Peyer's patch (tissue), 4 donors: ENCODE results near the gene PPARGC1A.

Experiments used
- CTCF ChIP-seq, 6 experiments: fragments of 450-650 bp in 4 of 6; fragments of 200-600 bp in 2 of 6; sonication (generic) in 1 of 6; IDR thresholded peaks; one replicate each; pipeline ENCODE4 v1.5.1; 2017 to 2019; ENCODE audit warnings: antibody characterized with exemption in 6 of 6, mild to moderate bottlenecking in 3 of 6, moderate library complexity in 1 of 6
- POLR2A ChIP-seq, 2 donors: fragments of 450-650 bp; IDR thresholded peaks; one replicate each; pipeline ENCODE4 v1.5.1; 2017; ENCODE audit warnings: antibody characterized with exemption in 2 of 2, mild to moderate bottlenecking in 2 of 2, moderate library complexity in 2 of 2

- TF ChIP-seq CTCF (IDR thresholded peaks at IDR 0.05) (no peak), POLR2A (IDR thresholded peaks at IDR 0.05) (no peak)
Observed at GRCh38 chr4:23770011-23770410, 119.8 kb downstream of the PPARGC1A start.
